NCI-H187 (cell line): ENCODE results near the gene HPN.

Source experiments
- DNase-seq, 2 experiments: peaks; one replicate each; lab custom pipeline; 2025; lab: John Stamatoyannopoulos, UW

The HPN gene

DNA sequence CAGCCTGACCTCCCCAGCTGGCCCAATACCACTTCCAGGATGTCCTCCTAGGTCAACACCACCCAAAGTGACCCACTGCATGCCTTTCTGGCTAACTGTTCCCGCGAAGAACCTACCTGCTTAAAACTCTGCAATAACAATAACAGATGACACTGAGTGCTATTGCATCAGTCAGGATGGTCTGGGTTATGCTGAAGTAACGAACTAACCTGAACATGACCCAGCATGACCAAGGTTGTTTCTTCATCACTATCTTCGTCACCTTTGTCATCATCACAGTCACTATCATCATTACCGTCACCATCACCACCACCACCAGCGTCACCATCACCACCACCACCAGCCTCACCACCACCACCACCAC, 63.5 kb downstream of the HPN start:
- no peak for DNase-seq

DNA sequence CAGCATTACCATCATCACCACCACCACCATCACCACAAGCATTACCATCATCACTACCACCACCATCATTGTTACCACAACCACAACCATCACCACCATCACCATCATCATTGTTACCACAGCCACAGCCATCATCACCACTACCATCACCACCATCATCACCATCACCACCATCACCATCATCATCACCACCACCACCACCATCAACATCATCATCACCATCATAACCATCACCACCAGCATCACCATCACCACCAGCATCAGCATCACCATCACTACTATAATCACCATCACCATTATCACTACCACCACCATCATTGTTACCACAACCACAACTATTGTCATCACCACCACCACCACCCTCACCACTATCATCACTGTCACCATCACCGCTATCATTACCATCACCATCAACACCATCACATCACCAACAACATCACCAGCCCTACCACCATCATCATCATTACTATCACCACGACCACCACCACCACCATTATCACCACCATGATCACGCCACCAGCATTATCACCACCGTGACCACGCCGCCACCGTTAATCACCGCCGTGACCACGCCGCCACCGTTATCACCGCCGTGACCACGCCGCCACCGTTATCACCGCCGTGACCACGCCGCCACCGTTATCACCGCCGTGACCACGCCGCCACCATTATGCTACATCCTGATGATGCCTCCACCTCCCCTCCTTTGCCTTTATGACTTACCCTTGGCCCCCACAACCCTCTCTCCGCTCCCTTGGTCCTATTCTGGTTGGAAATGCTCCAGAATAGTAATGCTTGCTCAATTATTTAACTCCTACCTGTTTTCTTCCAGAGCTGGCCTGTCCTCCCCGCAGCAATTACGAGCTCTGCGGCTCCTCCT, 64.1 kb downstream of the HPN start:
- no peak for DNase-seq

DNA sequence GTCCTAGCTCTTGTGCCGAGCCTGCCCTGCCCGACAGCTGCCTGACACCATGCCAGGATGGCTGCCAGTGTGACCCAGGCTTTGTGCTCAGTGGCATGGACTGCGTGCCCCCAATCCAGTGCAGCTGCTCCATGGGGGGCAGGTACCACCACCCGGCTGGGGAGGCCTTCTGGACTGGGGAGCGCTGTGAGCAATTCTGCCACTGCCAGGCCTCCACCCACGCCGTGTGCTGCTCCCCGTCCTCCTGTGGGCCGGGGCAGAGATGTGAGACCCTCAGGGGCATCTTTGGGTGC, 64.7 kb downstream of the HPN start:
- DNase-seq, result no peak

DNA sequence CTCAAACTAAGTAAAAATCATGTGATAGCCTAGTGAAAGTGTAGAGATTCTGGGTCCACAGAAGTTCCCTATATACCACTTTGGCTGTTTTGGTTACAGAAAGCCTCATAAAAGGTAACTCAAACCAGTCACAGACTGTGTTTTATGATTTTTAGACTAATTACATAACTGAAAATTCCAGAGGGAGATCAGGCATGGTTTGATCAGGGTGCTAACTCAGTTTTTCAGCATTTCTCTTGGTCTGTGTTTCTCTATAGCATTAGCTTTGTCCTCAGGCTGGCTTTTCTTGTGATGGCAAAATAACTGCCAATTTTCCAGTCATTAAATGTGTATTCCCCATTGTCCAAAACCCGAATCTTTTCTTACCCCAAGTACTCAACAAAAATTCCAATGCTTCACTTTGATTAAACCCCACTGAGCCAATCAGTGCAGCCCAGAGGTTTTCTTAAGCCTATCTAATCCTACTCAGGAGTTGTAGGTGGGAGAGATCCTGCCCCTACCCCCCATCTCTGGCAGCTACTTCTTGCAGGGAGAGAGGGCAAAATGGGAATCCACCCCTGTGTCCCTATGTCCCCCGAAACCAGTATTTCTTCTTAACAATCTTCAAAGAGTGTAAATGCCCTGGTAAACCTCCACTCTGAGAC, 65.5 kb downstream of the HPN start:
- no peak for DNase-seq

DNA sequence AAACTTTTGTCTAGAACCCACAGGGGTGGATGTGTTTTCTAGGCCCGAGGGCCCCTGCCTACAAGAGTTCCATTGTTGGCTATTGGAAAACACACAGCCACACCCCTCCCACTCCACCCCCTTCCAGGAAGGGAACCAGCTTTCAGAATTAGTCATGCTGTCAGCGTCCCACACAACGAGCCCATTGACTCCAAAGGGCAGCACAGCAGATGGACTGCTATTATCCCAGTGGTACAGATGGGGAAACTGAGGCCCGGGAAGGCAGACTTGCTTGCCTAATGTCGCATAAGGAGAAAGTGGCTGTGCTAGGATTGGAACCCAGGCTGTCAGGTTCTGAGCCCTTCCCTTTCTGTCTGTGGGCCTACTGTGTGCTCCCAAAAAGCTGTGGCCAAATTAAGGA, 66.0 kb downstream of the HPN start:
- DNase-seq, result no peak

DNA sequence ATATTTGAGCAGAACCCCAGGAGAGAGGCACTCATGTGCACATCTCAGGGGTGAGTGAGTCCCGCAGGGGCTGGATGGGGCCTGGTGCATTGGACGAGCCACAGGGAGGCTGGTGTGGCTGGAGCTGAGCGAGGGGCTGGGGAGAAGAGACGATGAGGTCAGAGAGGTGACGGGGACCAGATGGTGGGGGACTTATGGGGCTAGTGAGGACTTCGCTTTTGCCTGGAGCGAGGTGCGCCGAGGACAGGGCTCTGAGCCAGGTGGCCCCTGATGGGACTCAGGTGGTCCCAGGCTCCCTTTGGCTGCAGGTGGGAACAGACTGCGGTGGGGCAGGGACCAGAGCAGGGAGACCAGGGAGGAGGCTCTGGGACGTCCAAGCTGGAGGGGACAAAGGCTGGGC, 67.2 kb downstream of the HPN start:
- DNase-seq, result no peak

DNA sequence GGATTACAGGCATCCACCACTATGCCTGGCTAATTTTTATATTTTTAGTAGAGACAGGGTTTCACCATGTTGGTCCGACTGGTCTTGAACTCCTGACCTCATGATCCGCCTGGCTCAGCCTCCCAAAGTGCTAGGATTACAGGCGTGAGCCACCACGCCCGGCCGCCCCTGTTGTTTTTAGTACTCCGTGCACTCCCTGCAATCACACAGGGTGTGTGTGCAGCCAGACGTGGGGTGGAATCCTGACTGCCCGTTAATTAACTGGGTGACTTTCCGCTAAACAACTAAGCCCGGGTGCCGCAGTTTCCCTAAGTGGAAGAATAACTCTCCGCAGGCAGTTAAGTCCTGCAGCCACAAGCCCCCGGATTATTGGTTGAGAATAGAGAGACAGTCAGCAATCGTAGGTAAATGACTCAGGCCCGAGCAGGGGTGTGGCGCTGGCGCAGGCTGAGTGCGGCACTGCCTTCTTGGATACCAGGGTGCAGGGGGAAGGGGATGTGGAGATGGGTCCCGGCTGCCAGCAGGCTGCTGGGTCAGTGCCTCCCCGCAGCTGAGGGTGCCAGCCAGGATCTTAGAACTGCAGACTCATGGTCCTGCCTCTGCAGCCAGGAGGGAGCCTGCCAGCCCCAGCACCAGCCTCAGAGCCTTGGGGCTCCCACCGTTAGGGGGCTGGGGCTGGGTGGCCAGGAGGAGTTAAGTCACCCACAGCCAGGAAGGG, 68.0 kb downstream of the HPN start:
- no peak for DNase-seq

DNA sequence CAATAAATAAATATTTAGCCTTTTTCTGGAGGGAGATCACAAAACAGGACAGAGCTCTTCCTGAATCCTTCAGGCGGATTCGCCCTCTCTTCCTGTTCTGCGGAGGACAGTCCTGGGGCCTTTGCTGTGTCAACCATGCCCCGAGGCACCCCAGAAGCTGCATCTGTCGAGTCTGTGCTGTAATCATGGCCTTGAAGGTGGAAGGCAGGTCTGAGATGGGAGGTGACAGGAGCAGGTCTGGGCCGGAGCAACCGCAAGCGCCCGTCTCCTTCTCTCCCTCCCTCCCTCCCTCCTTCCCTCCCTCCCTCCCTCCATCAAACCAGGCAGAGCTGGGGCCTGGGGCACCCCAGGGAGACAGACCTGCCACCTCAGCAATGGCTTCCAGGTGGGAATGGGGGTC, 69.5 kb downstream of the HPN start:
- no peak for DNase-seq

DNA sequence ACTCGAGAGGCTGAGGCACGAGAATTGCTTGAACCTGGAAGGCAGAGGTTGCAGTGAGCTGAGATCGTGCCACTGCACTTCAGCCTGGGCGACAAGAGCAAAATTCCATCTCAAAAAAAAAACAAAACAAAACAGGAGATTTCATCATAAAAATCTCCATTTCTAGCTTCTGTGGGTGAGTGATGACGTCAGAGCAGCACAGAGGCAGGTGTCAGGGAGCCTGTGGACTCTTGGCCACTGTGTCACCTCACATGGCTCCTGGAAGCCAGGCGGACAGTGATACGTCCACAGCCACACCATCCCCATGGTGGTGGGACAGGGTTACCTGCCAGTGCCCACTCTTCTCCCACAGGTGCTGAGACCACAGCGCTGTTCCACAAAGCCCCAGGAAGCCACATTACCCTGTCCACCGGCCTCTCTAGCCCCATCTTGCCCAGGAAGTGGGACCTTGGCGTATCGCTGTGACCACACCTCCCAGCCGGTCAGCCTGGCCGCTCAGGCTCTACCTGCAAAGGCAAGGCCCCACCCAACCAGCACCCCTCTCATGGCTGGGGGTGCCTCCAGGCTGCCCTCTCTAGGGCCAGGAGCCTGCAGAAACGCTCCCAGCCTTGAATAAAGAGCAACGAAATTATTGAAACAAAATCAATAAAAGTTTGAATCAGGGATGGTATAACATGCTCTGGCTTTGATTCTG, 71.6 kb downstream of the HPN start:
- no peak for DNase-seq

DNA sequence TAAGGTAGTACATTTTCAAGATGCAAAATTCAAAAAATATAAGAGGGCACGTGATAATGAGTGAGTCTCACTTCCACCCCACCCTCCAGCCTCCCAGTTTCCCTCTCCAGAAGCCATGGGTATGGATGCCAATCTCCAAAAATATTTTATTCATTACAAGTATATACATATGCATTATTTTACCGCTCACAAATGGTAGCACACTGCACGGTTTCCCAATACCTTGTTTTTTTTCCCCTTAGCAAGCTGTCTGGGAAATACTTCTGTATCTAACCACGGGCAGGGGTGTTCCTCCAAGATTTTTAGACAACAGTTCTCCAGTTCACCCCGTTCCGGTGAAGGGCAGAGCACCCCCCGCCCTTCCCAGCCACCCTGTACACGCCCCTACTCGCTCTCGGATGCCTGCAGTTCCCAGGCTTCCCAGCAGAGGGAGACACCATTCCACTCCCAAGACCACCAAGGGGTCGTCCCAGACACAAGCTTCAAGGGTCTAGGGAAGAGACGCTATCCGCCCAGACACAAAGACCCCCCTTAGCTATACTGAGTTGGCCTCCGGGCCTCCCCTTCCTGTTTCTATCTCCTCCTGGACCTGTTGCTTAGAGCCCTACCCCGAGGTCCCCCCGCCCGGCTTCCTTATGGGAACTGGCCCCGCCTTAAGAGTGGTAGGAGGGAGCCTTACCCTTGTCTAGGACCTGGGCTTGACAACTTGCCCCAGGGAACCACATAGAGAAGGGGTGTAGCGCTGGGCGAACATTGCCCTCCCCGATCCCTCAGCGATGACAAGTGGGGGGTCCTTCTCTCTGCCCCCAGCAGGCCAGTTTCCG, 73.0 kb downstream of the HPN start:
- DNase-seq, result no peak

DNA sequence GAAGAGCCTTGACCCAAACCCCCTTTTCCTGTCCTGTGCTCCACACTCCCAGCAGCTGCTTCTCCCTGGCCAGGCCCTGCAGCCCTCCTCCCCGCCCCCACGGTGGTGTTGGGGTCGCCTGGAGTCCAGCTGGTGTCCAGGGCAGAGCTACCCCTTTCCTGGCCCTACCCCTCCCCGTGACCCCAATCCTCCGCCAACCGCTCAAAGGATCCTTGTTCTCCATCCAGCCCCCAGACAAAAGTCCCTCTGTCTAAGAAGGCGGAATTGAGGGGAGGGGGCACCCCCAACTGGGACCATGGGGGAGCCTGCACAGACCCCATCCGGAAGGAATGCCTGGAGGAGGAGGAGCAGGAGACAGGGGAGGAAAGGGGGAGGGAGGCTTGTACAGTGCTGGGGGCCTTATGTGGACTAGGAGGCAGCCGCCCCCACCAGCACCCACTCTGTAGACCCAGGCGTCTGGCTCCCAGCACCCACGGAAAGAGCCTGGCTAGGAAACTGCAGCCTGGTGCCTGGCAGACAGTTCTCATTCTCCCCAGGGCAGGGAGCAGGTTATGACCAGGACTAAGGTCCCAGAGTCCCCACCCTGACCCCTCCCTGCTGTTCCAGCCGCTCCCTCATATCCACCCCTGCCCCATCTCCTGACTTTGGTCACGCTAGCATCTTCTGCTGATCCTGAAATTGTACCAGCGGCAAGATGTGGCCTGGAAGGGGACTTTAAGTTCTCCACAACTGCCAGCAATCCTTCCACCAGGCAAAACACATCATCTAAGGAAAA, 73.8 kb downstream of the HPN start, which contains the start of gene FXYD3:
FXYD3 (plus strand) TSS at position 647 of the 775 bp plus-strand sequence. CDS start 3,554 bp downstream, outside the sequence.
- no peak for DNase-seq
